Amniotic epithelial cell (primary cell): Measurements from ENCODE around the gene SPDYE5.

Experiments used
- DNase-seq: peaks from one replicate; pipeline ENCODE4 v3.0.0-alpha.2; 2010; ENCODE audit warnings: low read depth

SPDYE5 gene

GRCh38 chr7:75536940-75537538 lies 44.9 kb downstream of the SPDYE5 start:
- DNase-seq = no peak

- no peak for DNase-seq
Observed at GRCh38 chr7:75537731-75538130, 45.6 kb downstream of the SPDYE5 start.

GRCh38 chr7:75546237-75547015 lies 54.3 kb downstream of the SPDYE5 start:
- DNase-seq = no peak
